CD4-positive, alpha-beta T cell treated with Interleukin-1 beta for 1 hour (primary cell): ENCODE data around the gene APC2.
"Not testable (repeated sequence)": the region's sequence is repeated elsewhere in the genome, so short reads cannot be mapped to it uniquely, and the experiment has no call there.

Experiments used
- DNase-seq, 2 donors: peaks; one replicate each; pipeline ENCODE4 v3.0.0-alpha.2; 2020 to 2022

APC2 gene

DNA sequence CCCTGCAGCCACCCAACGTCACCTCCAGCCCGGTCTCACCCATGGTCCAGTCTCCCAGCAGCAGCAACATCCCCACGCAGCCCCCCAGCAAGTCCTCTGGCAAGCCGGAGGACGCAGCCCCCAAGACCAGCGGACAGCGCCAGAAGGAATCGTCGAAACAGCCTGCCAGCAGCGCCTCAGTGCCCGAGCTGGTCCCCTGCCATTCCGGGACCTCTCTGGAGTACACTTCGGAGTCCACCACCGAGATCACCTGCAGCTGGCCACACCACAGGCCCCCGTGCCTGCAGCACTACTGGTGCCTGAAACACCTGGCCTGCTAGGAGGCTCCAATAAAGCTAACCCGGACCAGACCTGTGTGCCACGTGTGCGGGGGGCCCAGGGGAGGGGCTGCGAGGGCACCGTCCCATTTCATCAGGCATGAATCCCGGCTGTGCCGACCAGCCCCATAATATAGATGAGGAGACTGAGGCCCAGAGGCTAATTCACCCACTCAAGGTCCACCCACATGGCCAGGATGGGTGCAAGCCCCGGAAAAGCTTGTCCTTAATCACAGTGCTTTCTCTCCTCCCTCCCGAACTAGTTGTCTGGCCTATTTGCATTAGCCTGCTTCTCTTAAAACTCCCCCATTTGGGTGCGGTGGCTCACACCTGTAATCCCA, 47.8 kb downstream of the APC2 start:
- no peak for DNase-seq

DNA sequence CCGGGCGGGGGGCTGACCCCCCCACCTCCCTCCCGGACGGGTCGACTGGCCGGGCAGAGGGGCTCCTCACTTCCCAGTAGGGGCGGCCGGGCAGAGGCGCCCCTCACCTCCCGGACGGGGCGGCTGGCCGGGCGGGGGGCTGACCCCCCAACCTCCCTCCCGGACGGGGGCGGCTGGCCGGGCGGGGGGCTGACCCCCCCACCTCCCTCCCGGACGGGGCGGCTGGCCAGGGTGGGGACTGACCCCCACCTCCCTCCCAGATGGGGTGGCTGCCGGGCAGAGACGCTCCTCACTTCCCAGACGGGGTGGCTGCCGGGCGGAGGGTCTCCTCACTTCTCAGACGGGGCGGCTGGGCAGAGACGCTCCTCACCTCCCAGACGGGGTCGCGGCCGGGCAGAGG, 49.3 kb downstream of the APC2 start:
- not testable (repeated sequence) for DNase-seq

DNA sequence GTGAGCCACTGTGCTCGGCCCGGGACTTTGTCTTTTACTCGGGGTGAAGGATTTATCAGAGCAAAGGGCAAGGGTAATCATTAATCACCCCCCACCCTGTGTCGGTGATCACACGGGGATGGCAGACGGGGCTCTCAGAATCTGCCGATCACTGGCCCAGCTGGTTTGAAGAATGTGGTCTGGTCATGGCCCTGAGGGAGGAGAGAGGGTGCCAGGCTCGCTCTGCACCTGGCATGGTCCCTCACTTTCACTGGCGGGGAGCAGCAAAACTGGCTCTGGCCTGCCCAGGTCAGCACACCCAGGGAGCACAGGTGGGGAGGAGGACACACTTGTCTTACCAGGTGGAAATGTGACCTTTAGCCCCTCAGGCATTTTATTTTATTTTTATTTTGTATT, 51.3 kb downstream of the APC2 start:
- no peak for DNase-seq

DNA sequence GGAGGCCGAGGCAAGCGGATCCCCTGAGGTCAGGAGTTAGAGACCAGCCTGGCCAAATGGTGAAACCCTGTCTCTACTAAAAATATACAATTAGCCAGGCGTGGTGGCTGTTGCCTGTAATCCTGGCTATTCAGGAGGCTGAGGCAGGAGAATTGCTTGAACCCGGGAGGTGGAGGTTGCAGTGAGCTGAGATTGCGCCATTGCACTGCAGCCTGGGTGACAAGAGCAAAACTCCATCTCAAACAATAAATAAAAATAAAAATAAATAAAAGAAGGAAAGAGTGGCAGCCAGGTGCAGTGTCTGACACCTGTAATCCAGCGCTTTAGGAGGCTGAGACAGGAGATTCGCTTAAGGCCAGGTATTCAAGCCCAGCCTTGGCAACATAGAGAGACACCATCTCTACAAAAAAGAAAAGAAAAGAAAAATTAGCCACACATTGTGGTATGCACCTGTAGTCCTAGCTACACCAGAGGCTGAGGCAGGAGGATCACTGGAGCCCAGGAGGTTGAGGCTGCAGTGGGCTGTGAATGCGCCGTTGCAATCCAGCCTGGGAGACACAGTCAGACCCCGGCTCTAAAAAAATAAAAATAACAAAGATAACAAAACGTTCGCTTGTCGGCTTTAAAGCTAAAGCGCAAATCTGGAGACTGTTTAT, 52.6 kb downstream of the APC2 start:
- DNase-seq, result no peak

GRCh38 chr19:1503089-1503924, 53.4 kb downstream of the APC2 start:
- peak; percentile 55 to 61 for DNase-seq

DNA sequence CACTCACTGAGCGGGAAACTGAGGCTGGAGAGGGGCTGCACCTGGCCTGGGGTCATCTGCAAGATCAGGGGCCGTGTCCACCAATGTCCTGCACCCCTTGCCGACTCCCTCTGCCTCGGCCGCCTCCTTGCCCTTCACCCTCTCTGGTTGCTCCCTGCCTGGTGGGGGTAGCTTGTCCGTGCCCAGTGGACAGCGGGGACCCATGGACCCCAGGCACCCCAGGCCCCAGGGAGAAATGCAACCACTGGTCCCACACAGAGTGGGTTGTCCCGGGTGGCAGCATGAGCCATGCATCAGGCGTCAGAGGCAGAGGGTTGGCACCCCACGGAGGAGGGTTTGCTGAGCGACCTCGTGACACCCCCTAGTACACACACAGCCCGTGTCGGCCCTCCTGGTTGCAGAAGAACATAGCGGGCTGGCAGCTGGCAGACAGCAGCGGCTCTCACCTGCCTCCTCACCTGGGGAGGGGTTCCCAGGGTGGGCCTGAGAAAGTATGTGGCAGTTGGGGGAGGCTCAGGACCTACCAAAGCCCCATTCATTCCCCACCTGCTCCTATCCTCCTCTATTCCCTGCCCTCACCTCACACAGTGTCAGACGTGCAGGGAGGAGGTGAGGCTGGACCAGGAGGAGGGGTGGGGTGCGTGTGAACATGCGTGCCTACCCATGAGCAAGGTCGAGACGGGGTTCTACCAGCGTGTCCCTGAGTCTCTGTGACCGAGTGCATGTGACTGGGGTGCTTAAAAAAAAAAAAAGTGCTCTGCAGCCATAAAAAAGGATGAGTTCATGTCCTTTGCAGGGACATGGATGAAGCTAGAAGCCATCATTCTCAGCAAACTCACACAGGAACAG, 54.2 kb downstream of the APC2 start:
- DNase-seq, result no peak

DNA sequence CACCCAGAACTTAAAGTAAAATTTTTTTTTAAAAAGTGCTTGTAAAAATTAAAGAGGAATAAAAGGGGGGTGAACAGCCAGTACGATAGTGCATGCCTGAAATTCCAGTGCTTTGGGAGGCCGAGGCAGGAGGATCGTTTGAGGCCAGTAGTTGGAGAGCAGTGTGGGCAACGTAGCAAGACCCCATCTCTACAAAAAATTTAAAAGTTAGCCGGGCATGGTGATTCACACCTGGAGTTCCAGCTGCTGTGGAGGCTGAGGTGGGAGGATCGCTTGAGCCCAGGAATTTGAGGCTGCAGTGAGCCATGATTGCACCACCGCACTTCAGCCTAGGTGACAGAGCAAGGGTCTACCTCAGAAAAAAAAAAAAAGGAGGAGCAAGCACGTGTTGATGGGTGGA, 55.1 kb downstream of the APC2 start:
- DNase-seq, result no peak

DNA sequence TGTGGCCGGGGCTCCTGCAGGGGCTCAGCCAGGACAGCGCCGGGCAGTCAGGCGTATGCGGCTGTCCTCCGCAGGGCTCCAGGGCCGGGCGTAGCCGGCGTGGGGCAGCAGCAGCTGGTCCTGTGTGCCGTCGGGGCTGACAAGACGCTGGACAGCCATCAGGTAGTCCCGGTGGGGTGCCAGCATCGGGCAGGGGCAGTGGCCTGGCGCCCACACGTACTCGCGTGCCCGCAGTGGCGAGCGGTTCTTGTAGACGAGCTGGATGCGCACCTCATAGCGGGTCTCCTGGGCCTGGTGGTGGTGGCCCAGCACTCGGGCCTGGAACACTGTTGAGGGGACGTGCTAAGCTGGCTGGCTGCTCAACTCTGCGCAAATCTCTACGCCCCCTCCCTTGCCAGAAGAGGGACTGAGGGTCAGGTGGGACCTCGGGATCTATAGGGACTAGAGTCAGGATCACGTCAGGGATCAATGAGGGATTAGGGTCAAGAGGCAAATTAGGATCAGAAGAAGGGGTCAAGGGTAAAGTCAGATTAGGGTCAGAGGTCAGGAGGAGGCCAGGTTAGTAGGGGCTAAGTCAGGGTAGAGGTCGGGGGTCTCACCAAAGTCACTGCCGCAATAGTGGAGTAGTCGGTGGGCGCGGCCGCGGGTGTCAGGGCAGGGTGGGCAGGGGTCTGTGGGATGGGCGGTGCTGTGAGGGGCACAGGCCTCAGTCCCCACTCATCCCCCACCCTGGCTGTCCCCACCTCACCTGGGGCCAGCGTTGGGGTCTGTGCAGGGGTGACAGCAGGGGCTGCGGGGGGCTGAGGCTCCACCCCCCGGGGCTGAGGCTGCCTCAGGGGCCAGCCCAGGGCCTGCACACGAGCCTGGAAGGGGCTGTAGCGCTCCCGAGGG, 56.3 kb downstream of the APC2 start:
- DNase-seq, result no peak

DNA sequence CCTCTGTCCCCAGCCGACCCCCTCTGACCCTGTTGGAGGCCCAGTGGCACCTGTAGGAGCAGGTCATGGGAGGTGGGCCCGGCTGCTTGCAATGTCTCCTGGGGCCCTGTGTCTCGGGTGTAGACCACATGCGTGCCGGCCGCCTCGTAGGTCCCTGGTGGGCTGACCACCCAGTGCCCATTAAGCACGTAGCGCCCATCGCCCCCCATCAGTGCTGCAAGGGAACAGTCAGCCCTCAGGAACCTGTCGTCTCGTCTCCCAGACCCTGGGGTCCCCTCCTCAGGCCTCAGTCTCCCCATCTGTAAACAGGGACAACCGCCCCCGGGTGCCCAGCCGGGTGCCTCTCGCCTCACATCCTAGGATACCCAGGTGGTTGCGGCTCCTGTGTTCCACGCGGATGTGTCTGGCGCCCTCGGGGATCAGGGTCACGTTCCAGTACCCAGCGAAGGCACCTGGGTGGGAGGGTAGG, 57.3 kb downstream of the APC2 start:
- DNase-seq, result no peak

GRCh38 chr19:1507763-1508506, 58.0 kb downstream of the APC2 start:
- DNase-seq, result peak; percentile 92 to 95

GRCh38 chr19:1508507-1508856, 58.6 kb downstream of the APC2 start:
- DNase-seq, result no peak

GRCh38 chr19:1509602-1510441, 59.9 kb downstream of the APC2 start:
- DNase-seq, result no peak

DNA sequence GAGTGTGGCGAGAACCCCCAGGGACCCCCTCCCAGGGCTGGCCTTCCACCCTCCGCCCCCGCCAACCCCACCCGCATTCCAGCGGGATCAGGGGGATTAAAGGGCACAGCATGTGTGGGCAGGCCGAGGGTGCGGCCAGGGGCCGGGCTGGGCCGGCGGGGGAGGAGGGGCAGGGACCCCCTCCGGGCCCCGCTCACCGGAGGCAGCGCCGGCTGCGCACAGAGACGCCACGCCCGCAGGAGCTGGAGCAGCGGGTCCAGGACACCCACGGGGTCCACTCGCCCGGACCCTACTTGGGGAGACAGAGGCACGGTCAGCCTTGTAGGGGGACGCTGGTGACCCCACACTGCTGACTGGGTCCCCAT, 60.5 kb downstream of the APC2 start:
- no peak for DNase-seq

DNA sequence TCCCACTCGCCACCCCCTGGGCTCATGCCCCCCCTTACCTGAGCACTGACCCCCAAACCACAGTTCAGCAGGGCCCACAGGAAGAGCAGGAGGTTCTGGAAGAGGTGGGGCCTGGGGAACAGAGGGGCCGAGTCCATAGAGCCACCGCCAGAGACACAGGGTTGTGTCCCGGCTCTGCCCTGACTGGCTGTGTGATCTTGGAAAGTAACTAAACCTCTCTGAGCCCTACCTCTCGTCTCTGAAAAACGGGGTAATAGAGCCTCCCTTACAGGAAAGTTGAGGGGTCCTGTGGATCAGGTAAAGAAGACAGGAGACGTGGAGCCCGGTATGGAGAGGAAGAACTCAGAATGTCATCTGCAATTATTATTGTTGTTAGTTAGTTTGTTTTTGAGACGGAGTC, 60.9 kb downstream of the APC2 start:
- no peak for DNase-seq

DNA sequence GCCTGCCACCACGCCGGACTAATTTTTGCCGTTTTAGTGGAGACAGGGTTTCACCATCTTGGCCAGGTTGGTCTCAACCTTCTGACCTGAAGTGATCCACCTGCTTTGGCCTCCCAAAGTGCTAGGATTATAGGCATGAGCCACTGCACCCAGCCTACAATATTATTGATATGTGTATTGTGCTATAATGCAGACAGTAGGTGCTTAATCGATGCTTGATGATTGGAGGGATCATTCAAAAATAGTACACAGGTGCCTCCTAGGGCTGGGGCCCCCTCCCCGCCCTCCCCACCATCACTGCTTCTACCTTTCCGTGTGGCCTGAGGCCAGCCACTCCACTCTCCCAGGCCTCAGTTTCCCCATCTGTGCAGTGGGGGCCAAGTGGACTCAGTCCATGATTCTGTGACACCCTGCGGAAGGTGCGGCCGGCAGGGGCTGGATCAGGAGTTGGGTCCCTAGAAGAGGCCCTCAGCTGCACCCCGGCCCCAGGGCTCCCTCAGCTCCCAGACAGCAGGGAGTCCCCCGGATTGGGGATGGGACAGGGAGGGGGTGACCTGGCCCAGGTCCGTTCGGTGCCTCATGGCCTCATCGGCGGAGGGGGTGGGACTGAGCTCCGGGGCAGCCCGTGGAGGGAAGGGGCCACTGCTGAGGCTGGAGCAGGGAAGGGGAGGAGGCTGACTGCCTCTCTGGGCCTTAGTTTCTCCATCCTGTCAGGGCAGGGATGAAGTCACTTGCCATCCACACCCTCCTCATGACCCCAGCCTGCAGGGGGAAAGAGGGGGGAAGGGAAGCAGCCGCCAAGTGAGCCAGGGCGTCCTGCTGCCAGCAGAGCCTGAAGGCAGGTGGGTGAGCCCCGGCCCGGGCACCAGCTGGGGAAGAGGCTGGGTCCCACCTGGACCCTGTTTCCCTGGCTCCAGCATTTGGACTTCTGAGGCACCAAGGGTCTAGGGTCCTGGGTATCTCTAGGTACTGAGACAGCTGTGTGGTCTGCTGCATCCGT, 61.7 kb downstream of the APC2 start:
- DNase-seq, result no peak

DNA sequence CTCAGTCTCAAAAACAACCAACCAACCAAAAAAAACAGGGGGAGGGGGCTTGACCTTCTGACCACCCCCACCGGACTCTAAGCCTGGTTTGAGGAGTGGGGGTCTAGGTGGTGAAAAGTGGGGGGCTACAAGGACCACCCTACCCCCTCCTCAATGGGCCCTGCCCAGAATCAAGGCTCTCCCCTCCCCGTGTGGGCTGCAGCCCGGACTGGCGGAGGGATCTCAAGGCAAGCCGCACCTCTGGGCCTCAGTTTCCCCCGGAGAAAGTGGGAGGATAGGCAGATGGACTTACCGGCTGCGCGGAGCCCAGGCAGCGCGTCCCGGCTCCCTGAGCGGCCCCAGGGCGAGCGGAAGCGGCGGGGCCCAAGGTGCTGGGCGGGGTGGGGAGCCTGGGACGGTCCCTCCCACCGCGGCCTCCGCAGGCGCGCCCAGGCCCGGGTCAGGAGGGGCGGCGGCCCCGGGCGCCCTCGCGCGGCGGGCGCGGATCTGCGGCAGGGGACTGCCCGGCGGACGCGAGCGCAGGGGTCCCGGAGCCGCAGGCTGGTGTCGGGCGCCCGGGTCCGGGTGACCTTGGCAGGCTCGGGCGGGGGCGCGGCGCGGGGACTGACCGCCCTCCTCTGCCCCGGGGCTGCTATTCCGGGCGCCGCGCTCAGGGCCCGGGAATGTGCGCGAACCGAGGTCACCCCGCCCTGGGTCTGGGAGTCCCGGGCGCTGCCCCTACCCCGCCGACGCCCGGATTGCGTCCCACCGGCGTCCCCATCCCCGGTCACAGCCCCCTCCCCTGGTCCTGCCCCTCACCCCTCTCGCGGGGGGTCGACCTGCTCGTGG, 63.0 kb downstream of the APC2 start, which contains the start of gene ADAMTSL5:
Gene ADAMTSL5 (minus strand): TSS at position 349 of the 828 bp plus-strand sequence. CDS start 2,076 bp downstream, outside the sequence.
- DNase-seq, result peak; percentile 62 to 71

GRCh38 chr19:1513499-1514294, 63.8 kb downstream of the APC2 start:
- DNase-seq, result peak; percentile 65 to 68
